ENCODE results near the gene LRRC41. TPM values are rescaled to one million over a fixed set of nuclear protein-coding genes. Genes with fewer than 3 reads are reported as not detected.

Gene LRRC41
- total and polyA plus RNA-seq, 2 of the 13 experiments (the other 11 are each of a cell fraction or from before 2014, with no cell fraction given): 48.1 to 53.6 TPM

DNA sequence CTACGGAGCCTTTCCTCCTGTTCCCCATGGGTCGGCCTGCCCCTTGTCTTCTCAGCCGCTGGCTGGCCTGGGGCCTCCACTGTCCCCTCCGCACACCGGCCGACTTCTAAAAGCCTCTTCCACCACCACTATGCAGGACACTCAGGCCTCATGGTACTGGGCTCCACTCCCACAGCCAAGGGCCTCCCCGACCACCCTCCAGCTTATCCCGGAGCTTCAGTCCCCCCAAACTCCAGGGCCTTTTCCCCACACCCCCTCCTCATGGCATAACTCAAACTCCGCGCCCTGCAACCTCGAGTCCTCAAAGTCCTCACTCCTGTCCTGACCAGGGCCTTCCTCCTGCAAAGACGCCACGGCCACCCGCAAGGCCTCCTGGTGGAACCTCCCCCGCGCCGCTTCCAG lies 2.0 kb downstream of the LRRC41 start (continued):
- TF ChIP-seq CREB3 (CRISPR knock-in tag; IDR thresholded peaks at IDR 0.05) (0 out of 2 replicates have a peak, but pooled peaks have one; percentile 3), POLR2AphosphoS5 (IDR thresholded peaks at IDR 0.05; ENCODE audit: low read depth, low read length) (0 out of 2 replicates have a peak, but pooled peaks have one; percentile 6), HOXD1 (CRISPR knock-in tag; IDR thresholded peaks at IDR 0.05) (no peak), ZNF687 (CRISPR knock-in tag; IDR thresholded peaks at IDR 0.05) (no peak), ZNF484 (CRISPR knock-in tag; IDR thresholded peaks at IDR 0.05; ENCODE audit: borderline replicate concordance, low read depth) (no peak), ZNF296 (CRISPR knock-in tag; conservative IDR thresholded peaks at IDR 0.05) (no peak), ZBTB42 (CRISPR knock-in tag; IDR thresholded peaks at IDR 0.05) (no peak), REXO4 (CRISPR knock-in tag; IDR thresholded peaks at IDR 0.05; ENCODE audit: borderline replicate concordance) (no peak; the same call in 1 of the 2 replicates), MIXL1 (CRISPR knock-in tag; IDR thresholded peaks at IDR 0.05) (no peak), DDIT3 (CRISPR knock-in tag; IDR thresholded peaks at IDR 0.05) (no peak), ZNF510 (CRISPR knock-in tag; IDR thresholded peaks at IDR 0.05; ENCODE audit: low read depth) (no peak), ZNF281 (CRISPR knock-in tag; IDR thresholded peaks at IDR 0.05; ENCODE audit: borderline replicate concordance) (peak; percentile 15; the same call in 1 of the 2 replicates), ZNF598 (CRISPR knock-in tag; IDR thresholded peaks at IDR 0.05; ENCODE audit: borderline replicate concordance) (no peak), ZNF674 (CRISPR knock-in tag; IDR thresholded peaks at IDR 0.05; ENCODE audit: low read depth) (no peak), WIZ (CRISPR knock-in tag; IDR thresholded peaks at IDR 0.05) (no peak), SUZ12 (IDR thresholded peaks at IDR 0.05; ENCODE audit: low read depth, low read length) (no peak), GZF1 (CRISPR knock-in tag; IDR thresholded peaks at IDR 0.05) (no peak), ZNF441 (CRISPR knock-in tag; IDR thresholded peaks at IDR 0.05; ENCODE audit: borderline replicate concordance) (0 out of 2 replicates have a peak, but pooled peaks have one; percentile 17), ZBTB20 (CRISPR knock-in tag; IDR thresholded peaks at IDR 0.05; ENCODE audit: borderline replicate concordance, low read depth) (peak; percentile 15; the same call in 1 of the 2 replicates), TEAD3 (CRISPR knock-in tag; optimal IDR thresholded peaks at IDR 0.05; ENCODE audit: borderline replicate concordance) (no peak), RNF2 (conservative IDR thresholded peaks at IDR 0.05; ENCODE audit: low read depth) (no peak)
